Testis (tissue), 2 donors: Measurements from ENCODE around the gene CFAP299.

ENCODE experiments used
- POLR2A ChIP-seq: fragments of 450-650 bp; IDR thresholded peaks from one replicate; pipeline ENCODE4 v1.6.1; 2017; ENCODE audit warnings: antibody characterized with exemption, mild to moderate bottlenecking, moderate library complexity
- TF ChIP-seq, protein P1 (sequence below), 3 experiments: fragments of 450-650 bp in 2 of 3; fragments of 200-600 bp in 1 of 3; sonication (generic) in 1 of 3; IDR thresholded peaks; one replicate each; pipeline ENCODE4 v1.5.1; 2016 to 2019; ENCODE audit warnings: antibody characterized with exemption in 3 of 3, mild to moderate bottlenecking in 2 of 3, moderate library complexity in 1 of 3

- TF ChIP-seq, protein P1, sequence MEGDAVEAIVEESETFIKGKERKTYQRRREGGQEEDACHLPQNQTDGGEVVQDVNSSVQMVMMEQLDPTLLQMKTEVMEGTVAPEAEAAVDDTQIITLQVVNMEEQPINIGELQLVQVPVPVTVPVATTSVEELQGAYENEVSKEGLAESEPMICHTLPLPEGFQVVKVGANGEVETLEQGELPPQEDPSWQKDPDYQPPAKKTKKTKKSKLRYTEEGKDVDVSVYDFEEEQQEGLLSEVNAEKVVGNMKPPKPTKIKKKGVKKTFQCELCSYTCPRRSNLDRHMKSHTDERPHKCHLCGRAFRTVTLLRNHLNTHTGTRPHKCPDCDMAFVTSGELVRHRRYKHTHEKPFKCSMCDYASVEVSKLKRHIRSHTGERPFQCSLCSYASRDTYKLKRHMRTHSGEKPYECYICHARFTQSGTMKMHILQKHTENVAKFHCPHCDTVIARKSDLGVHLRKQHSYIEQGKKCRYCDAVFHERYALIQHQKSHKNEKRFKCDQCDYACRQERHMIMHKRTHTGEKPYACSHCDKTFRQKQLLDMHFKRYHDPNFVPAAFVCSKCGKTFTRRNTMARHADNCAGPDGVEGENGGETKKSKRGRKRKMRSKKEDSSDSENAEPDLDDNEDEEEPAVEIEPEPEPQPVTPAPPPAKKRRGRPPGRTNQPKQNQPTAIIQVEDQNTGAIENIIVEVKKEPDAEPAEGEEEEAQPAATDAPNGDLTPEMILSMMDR (IDR thresholded peaks at IDR 0.05): no peak
- TF ChIP-seq POLR2A: no peak
Measured at GRCh38 chr4:80726471-80726870, 390.9 kb downstream of the CFAP299 start.
